OCI-LY3 (cell line): Measurements from ENCODE around the gene SPATS2.
"Not testable (repeated sequence)": the region's sequence is repeated elsewhere in the genome, so short reads cannot be mapped to it uniquely, and the experiment has no call there.

Source experiments
- EZH2phosphoT487 ChIP-seq: fragments of 200-600 bp; shearing (Covaris generic); IDR thresholded peaks from 2 replicates; pipeline ENCODE4 v1.6.1; 2018; ENCODE audit warnings: antibody characterized with exemption, mixed run types, low read depth
- TF ChIP-seq, protein P1 (sequence below): fragments of 200-600, 300-600 bp; sonication (generic); IDR thresholded peaks from 2 replicates; pipeline ENCODE4 v1.5.1; 2014; ENCODE audit warnings: antibody characterized with exemption, low read length, low read depth

DNA sequence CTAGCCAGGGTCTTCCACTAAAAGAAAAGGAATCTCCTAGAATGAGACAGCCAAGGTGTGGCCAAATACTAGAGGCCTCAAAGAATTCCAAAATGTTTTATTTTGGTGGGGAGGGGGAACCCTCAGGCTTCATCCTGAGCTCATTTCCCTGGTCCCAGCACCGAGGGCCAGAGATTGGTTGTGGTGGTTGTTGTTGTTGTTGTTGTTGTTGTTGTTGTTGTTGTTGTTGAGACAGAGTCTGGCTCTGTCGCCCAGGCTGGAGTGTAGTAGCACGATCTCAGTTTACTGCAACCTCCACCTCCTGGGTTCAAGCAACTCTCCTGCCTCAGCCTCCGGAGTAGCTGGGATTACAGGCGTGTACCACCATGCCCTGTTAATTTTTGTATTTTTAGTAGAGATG, 166.9 kb downstream of the SPATS2 start:
- TF ChIP-seq, protein P1, sequence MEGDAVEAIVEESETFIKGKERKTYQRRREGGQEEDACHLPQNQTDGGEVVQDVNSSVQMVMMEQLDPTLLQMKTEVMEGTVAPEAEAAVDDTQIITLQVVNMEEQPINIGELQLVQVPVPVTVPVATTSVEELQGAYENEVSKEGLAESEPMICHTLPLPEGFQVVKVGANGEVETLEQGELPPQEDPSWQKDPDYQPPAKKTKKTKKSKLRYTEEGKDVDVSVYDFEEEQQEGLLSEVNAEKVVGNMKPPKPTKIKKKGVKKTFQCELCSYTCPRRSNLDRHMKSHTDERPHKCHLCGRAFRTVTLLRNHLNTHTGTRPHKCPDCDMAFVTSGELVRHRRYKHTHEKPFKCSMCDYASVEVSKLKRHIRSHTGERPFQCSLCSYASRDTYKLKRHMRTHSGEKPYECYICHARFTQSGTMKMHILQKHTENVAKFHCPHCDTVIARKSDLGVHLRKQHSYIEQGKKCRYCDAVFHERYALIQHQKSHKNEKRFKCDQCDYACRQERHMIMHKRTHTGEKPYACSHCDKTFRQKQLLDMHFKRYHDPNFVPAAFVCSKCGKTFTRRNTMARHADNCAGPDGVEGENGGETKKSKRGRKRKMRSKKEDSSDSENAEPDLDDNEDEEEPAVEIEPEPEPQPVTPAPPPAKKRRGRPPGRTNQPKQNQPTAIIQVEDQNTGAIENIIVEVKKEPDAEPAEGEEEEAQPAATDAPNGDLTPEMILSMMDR = not testable (repeated sequence)
- TF ChIP-seq EZH2phosphoT487 = not testable (repeated sequence)
